ENCODE results near the gene ANXA7. TPM values are rescaled to one million over a fixed set of nuclear protein-coding genes. Genes with fewer than 3 reads are reported as not detected.

ANXA7 gene
- total RNA-seq, 1 donor from 2014 or later = 109 TPM

- TF ChIP-seq, protein P1, sequence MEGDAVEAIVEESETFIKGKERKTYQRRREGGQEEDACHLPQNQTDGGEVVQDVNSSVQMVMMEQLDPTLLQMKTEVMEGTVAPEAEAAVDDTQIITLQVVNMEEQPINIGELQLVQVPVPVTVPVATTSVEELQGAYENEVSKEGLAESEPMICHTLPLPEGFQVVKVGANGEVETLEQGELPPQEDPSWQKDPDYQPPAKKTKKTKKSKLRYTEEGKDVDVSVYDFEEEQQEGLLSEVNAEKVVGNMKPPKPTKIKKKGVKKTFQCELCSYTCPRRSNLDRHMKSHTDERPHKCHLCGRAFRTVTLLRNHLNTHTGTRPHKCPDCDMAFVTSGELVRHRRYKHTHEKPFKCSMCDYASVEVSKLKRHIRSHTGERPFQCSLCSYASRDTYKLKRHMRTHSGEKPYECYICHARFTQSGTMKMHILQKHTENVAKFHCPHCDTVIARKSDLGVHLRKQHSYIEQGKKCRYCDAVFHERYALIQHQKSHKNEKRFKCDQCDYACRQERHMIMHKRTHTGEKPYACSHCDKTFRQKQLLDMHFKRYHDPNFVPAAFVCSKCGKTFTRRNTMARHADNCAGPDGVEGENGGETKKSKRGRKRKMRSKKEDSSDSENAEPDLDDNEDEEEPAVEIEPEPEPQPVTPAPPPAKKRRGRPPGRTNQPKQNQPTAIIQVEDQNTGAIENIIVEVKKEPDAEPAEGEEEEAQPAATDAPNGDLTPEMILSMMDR (IDR thresholded peaks at IDR 0.05; ENCODE audit: insufficient read depth, low read length, poor library complexity, severe bottlenecking) = no peak
Measured at GRCh38 chr10:73357166-73357565, 56.7 kb downstream of the ANXA7 start.

DNA sequence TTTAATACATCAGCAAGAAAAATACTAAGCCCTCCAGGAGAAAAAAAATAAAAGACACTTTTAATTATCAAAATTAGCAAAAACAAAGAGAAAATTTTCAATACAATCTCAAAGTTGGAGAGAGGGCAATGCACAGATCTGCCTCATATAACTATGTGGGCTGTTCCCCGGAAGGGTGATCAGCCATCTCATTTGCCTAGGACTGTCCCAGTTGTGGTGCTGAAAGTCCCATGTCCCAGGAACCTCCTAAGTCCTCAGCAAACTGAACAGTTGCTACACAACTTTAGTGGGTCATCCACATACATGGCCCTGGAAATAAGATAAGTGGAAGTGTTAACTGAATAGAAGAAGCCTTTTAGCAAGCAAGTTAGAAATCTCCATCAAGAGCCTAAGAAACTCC, 69.6 kb downstream of the ANXA7 start:
- TF ChIP-seq, protein P1 (IDR thresholded peaks at IDR 0.05; ENCODE audit: insufficient read depth, low read length, poor library complexity, severe bottlenecking) = no peak
- Histone ChIP-seq H3K4me3 (ENCODE audit: low read depth, low read length) (no peak overlapping the region), H3K36me3 (ENCODE audit: control insufficient read depth, insufficient read depth, low read length) (no peaks in the 10 kb centered on the region), H3K27me3 (ENCODE audit: control insufficient read depth, insufficient read depth, low read length) (no peaks in the 10 kb centered on the region)
- no peak for DNase-seq (ENCODE audit: low read depth)

More at GRCh38 chr10:73357166-73357565, 56.7 kb downstream of the ANXA7 start:
- H3K27me3 ChIP-seq (ENCODE audit: control insufficient read depth, insufficient read depth, low read length) = no peaks in the 10 kb centered on the region
- no peak overlapping the region for H3K4me3 ChIP-seq (ENCODE audit: low read depth, low read length)
- no peaks in the 10 kb centered on the region for H3K36me3 ChIP-seq (ENCODE audit: control insufficient read depth, insufficient read depth, low read length)
- DNase-seq (ENCODE audit: low read depth) = no peak

DNA sequence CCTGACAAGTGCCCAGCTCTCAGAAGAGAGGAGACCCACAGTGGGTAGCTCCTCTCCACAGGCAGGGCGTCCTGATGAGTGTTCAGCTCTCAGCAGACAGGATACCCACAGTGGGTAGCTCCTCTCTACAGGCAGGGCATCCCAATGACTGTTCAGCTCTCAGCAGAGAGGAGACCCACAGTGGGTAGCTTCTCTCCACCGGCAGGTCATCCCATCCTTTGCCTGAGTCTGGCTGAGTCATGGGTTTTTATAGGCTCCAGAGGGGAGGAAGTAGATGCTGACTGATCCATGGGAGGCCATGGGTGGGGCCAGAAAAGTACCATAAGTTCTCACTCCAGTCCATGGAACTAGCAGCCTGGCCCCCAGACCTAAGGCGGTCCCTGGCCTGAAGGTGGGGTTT, 73.7 kb downstream of the ANXA7 start:
- no peaks in the 10 kb centered on the region for H3K27me3 ChIP-seq (ENCODE audit: control insufficient read depth, insufficient read depth, low read length)
- TF ChIP-seq, protein P1 (IDR thresholded peaks at IDR 0.05; ENCODE audit: insufficient read depth, low read length, poor library complexity, severe bottlenecking) = no peak

GRCh38 chr10:73339436-73339835, 74.4 kb downstream of the ANXA7 start:
- Histone ChIP-seq H3K4me3 (ENCODE audit: low read depth, low read length) (no peak overlapping the region), H3K36me3 (ENCODE audit: control insufficient read depth, insufficient read depth, low read length) (no peaks in the 10 kb centered on the region), H3K27me3 (ENCODE audit: control insufficient read depth, insufficient read depth, low read length) (no peaks in the 10 kb centered on the region)
- no peak for DNase-seq (ENCODE audit: low read depth)
- TF ChIP-seq, protein P1 (IDR thresholded peaks at IDR 0.05; ENCODE audit: insufficient read depth, low read length, poor library complexity, severe bottlenecking) = no peak

More for the DNA sequence above, 73.7 kb downstream of the ANXA7 start:
- DNase-seq (ENCODE audit: low read depth) = no peak
- H3K4me3 ChIP-seq (ENCODE audit: low read depth, low read length) = no peak overlapping the region
- H3K36me3 ChIP-seq (ENCODE audit: control insufficient read depth, insufficient read depth, low read length) = no peaks in the 10 kb centered on the region

DNA sequence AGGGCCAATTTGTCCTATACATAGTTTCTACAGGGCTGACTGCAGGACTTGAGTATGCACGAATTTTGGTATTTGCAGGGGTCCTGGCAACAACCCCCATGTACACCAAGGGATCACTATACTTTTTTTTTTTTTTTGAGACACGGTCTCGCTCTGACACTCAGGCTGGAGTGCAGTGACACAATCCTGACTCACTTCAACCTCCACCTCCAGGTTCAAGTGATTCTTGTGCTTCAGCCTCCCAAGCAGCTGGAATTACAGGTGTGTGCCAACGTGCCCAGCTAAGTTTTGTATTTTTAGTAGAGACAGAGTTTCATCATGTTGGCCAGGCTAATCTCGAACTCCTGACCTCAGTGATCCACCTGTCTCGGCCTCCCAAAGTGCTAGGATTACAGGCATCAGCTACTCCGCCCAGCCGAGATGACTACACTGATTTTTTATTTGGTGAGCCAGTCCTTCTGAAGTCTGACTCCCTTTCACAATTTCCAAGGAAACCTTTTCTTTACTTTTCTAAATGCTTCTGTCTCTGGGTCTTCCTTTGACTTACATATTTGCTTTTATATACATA, 75.0 kb downstream of the ANXA7 start:
- Histone ChIP-seq H3K36me3 (ENCODE audit: control insufficient read depth, insufficient read depth, low read length) (no peaks in the 10 kb centered on the region), H3K4me3 (ENCODE audit: low read depth, low read length) (no peak overlapping the region), H3K27me3 (ENCODE audit: control insufficient read depth, insufficient read depth, low read length) (no peaks in the 10 kb centered on the region)
- TF ChIP-seq, protein P1 (IDR thresholded peaks at IDR 0.05; ENCODE audit: insufficient read depth, low read length, poor library complexity, severe bottlenecking) = no peak
- DNase-seq (ENCODE audit: low read depth) = no peak

DNA sequence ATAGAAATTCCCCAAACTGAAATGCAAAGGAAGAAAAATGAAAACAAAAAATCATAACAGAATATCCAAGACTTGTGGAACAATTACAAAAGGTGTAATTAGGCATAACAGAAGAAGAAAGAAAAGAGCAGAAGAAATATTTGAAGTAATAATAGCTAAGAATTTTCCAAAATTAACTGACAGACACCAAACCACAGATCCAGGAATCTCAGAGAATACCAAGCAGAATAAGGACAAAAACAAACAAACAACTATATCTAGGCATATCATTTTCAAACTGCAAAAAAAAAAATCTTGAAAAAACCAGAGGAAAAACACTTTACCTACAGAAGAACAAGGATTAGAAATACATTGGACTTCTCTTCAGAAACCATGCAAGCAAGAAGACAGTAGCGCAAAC, 80.7 kb downstream of the ANXA7 start:
- H3K27me3 ChIP-seq (ENCODE audit: control insufficient read depth, insufficient read depth, low read length) = no peaks in the 10 kb centered on the region
- TF ChIP-seq, protein P1 (IDR thresholded peaks at IDR 0.05; ENCODE audit: insufficient read depth, low read length, poor library complexity, severe bottlenecking) = no peak
- DNase-seq (ENCODE audit: low read depth) = no peak
- no peaks in the 10 kb centered on the region for H3K36me3 ChIP-seq (ENCODE audit: control insufficient read depth, insufficient read depth, low read length)
- no peak overlapping the region for H3K4me3 ChIP-seq (ENCODE audit: low read depth, low read length)

All from kidney epithelial cell (primary cell).